Stomach (tissue), 9 donors: ENCODE measurements around the gene VWA7. TPM values are rescaled to one million over a fixed set of nuclear protein-coding genes. Genes with fewer than 3 reads are reported as not detected.

Source experiments
- DNase-seq, 2 donors: peaks; one replicate each; pipeline versions ENCODE4 v3.0.0 to v3.0.0-alpha.2; 2013 to 2019
- H3K27ac ChIP-seq, 5 donors: fragments of 200-600 bp in 4 of 5; sonication (generic) in 4 of 5; one replicate each; pipeline ENCODE4 v1.5.1; 2013 to 2019; ENCODE audit warnings: mild to moderate bottlenecking in 1 of 5, moderate library complexity in 1 of 5
- H3K27me3 ChIP-seq, 3 donors: fragments of 200-600 bp; sonication (generic); one replicate each; pipeline ENCODE4 v1.5.1; 2017 to 2019; ENCODE audit warnings: mixed run types in 1 of 3
- H3K36me3 ChIP-seq, 4 donors: fragments of 200-600 bp; sonication (generic); 1 replicate in 3 of 4; 2 replicates in 1 of 4; pipeline ENCODE4 v1.5.1; 2016 to 2019
- H3K4me1 ChIP-seq, 4 donors: fragments of 200-600 bp; sonication (generic); one replicate each; pipeline ENCODE4 v1.5.1; 2016 to 2019
- H3K4me3 ChIP-seq, 4 donors: fragments of 200-600 bp; sonication (generic) in 3 of 4; one replicate each; pipeline ENCODE4 v1.5.1; 2016 to 2019; ENCODE audit warnings: mild to moderate bottlenecking in 1 of 4
- H3K9me3 ChIP-seq, 4 donors: fragments of 200-600 bp; sonication (generic); one replicate each; pipeline ENCODE4 v1.5.1; 2016 to 2019
- CTCF ChIP-seq, 7 experiments: fragments of 450-650 bp in 4 of 7; fragments of 200-600 bp in 3 of 7; sonication (generic) in 3 of 7; IDR thresholded peaks; one replicate each; pipeline ENCODE4 v1.5.1; 2016 to 2019; ENCODE audit warnings: antibody characterized with exemption in 7 of 7, control low read depth in 2 of 7, mild to moderate bottlenecking in 1 of 7
- EP300 ChIP-seq: sonication (generic); formaldehyde crosslinking; IDR thresholded peaks from one replicate; pipeline ENCODE4 v1.6.1; 2017; ENCODE audit warnings: antibody characterized with exemption
- POLR2A ChIP-seq, 4 donors: fragments of 450-650 bp; IDR thresholded peaks; one replicate each; pipeline ENCODE4 v1.6.1; 2016; ENCODE audit warnings: antibody characterized with exemption in 4 of 4, control low read depth in 2 of 4, mild to moderate bottlenecking in 1 of 4, moderate library complexity in 1 of 4
- POLR2AphosphoS5 ChIP-seq, 3 donors: sonication (generic); formaldehyde crosslinking; IDR thresholded peaks; one replicate each; pipeline ENCODE4 v1.6.1; 2016; ENCODE audit warnings: antibody characterized with exemption in 3 of 3
- WGBS, 5 donors: extraction: QIAGEN DNeasy Blood & Tissue Kit in 3 of 5; methylation state at CpG; one replicate each; pipeline versions ENCODE4 v1.1.5 to v1.1.7; 2013 to 2018; 5-methylcytosine and 5-hydroxymethylcytosine counted together
- intact Hi-C: fragments of 100-400 bp; cut with DNase I; formaldehyde crosslinking; loops from one replicate; pipeline ENCODE4 v1.15.1; 2023; ENCODE audit warnings: low total_unique reads
- polyA plus RNA-seq, 3 donors: library from polyadenylated mRNA; stranded (reverse); fragments of 200-250 nt; gene quantifications; one replicate each; pipeline ENCODE4 v1.2.3, GENCODE V29; 2013
- small RNA-seq, 4 donors: library from RNA; depleted of rRNA; stranded (forward); fragments of <200 nt; gene quantifications; one replicate each; pipeline ENCODE3, GENCODE V24; 2016
- total RNA-seq, 5 donors: library from RNA; depleted of rRNA; stranded (reverse); fragments of >200 nt; gene quantifications; one replicate each; pipeline versions ENCODE4 v1.1.0 to v1.2.3, GENCODE V29; 2014 to 2016
- donor health status: healthy with polysubstance abuse.
- donor health status: Bipolar disorder and iron deficiency.
- donor health status: healthy.

The VWA7 gene
- total and polyA plus RNA-seq, 8 donors, result 1.3 to 18.3 (median 4.2) TPM; not detected in 1

GRCh38 chr6:31720196-31720770 is 56.8 kb downstream of the VWA7 start:
- no peak for TF ChIP-seq CTCF (IDR thresholded peaks at IDR 0.05)
- no peak for TF ChIP-seq EP300
- no peak for TF ChIP-seq POLR2AphosphoS5 (IDR thresholded peaks at IDR 0.05)
- intact Hi-C loops, result no loop called here
- WGBS, 5 donors, result 56 to 75% (median 59%) methylated on average over 5 of the region's 5 CpGs
- Histone ChIP-seq H3K27me3 (no peaks in the 10 kb centered on the region), H3K4me1 (peaks cover 0 to 15% (median 12%) of the 10 kb centered on the region in 4 donors), H3K36me3 (peaks cover 0 to 1% (median 0%) of the 10 kb centered on the region in 4 donors), H3K4me3 (no peak overlapping the region), H3K9me3 (no peaks in the 10 kb centered on the region), H3K27ac (no peak overlapping the region)
- DNase-seq, result peak in 1 of 2 donors; percentile 78

- Histone ChIP-seq H3K9me3 (no peaks in the 10 kb centered on the region), H3K36me3 (no peaks in the 10 kb centered on the region), H3K27ac (no peak overlapping the region), H3K27me3 (no peaks in the 10 kb centered on the region), H3K4me3 (no peak overlapping the region), H3K4me1 (peaks cover 0 to 15% (median 12%) of the 10 kb centered on the region in 4 donors)
- intact Hi-C loops, result no loop called here
- TF ChIP-seq CTCF (IDR thresholded peaks at IDR 0.05) (no peak), POLR2AphosphoS5 (IDR thresholded peaks at IDR 0.05) (no peak), EP300 (no peak), POLR2A (IDR thresholded peaks at IDR 0.05) (no peak)
- WGBS, 5 donors, result 74 to 85% (median 83%) methylated on average over 6 of the region's 6 CpGs
- no peak for DNase-seq
Observed at GRCh38 chr6:31719001-31719400, 58.1 kb downstream of the VWA7 start.

- Histone ChIP-seq H3K27me3 (no peaks in the 10 kb centered on the region), H3K9me3 (no peaks in the 10 kb centered on the region), H3K4me3 (no peak overlapping the region), H3K4me1 (peaks cover 0 to 15% (median 12%) of the 10 kb centered on the region in 4 donors), H3K27ac (no peak overlapping the region), H3K36me3 (no peaks in the 10 kb centered on the region)
- DNase-seq, result peak; percentile 64 to 75
- 23 to 64% (median 42%) methylated on average over 1 of the region's 1 CpG for WGBS, 5 donors
- intact Hi-C loops, result no loop called here
- TF ChIP-seq EP300 (no peak), POLR2A (IDR thresholded peaks at IDR 0.05) (no peak), POLR2AphosphoS5 (IDR thresholded peaks at IDR 0.05) (no peak), CTCF (IDR thresholded peaks at IDR 0.05) (no peak)
Observed at GRCh38 chr6:31718265-31718664, 58.9 kb downstream of the VWA7 start.

- H3K27ac ChIP-seq, result no peak overlapping the region
- no peak overlapping the region for H3K4me3 ChIP-seq
- H3K36me3 ChIP-seq, result no peaks in the 10 kb centered on the region
- peak in 1 of 2 donors; percentile 60 for DNase-seq
- H3K9me3 ChIP-seq, result no peaks in the 10 kb centered on the region
- intact Hi-C loops, result no loop called here
- H3K27me3 ChIP-seq, result no peaks in the 10 kb centered on the region
- peaks cover 0 to 15% (median 12%) of the 10 kb centered on the region in 4 donors for H3K4me1 ChIP-seq
- WGBS, 5 donors, result 62 to 74% (median 67%) methylated on average over 10 of the region's 10 CpGs
- no peak for TF ChIP-seq CTCF (IDR thresholded peaks at IDR 0.05)
- no peak for TF ChIP-seq POLR2A (IDR thresholded peaks at IDR 0.05)
- TF ChIP-seq EP300, result no peak
- TF ChIP-seq POLR2AphosphoS5 (IDR thresholded peaks at IDR 0.05), result no peak
Observed at GRCh38 chr6:31717499-31718222, 59.5 kb downstream of the VWA7 start.

Small RNAs within 50 kb of the gene (small RNA-seq; reads per million reads assigned to genes)
- gene MSH5-SAPCD1 (0 reads per million in 4 donors), gene RF00019 (0 reads per million in 4 donors), gene RNU6-850P (0 to 0.07 (median 0) reads per million in 4 donors), gene SAPCD1 (0 reads per million in 4 donors)

Other genes starting within 250 kb of the VWA7 start
Only the 30 nearest of the 43 such genes appear.
- gene AIF1, start 162.1 kb downstream of the VWA7 start, total RNA-seq, result 10 to 100 TPM in 2 of 5 donors, 1 to 10 TPM in 2, not detected in 1; 3.2 to 38.3 (median 15.6) TPM
- gene AIF1, start 162.1 kb downstream of the VWA7 start, polyA plus RNA-seq, result 10 to 100 TPM; 28.2 to 74.2 (median 68.7) TPM
- 100 to 1,000 TPM in 3 of 5 donors, 10 to 100 TPM in 2; 49.4 to 125 (median 107) TPM for gene PRRC2A, start 156.6 kb downstream of the VWA7 start, total RNA-seq
- gene PRRC2A, start 156.6 kb downstream of the VWA7 start, polyA plus RNA-seq, result 100 to 1,000 TPM in 1 of 3 donors, 10 to 100 TPM in 2; 56.4 to 109 (median 80.8) TPM
- 100 to 1,000 TPM; 111 to 169 (median 141) TPM for gene BAG6, start 124.7 kb downstream of the VWA7 start, total RNA-seq
- gene BAG6, start 124.7 kb downstream of the VWA7 start, polyA plus RNA-seq, result 100 to 1,000 TPM; 157 to 287 (median 180) TPM
- 1 to 10 TPM in 2 of 5 donors, not detected in 3; 1.3 to 1.9 TPM for gene APOM, start 121.4 kb downstream of the VWA7 start, total RNA-seq
- 10 to 100 TPM in 1 of 3 donors, 1 to 10 TPM in 2; 6.4 to 14.2 (median 6.5) TPM for gene APOM, start 121.4 kb downstream of the VWA7 start, polyA plus RNA-seq
- gene C6orf47, start 116.5 kb downstream of the VWA7 start, total RNA-seq, result 10 to 100 TPM; 12.8 to 44.9 (median 32.0) TPM
- gene C6orf47, start 116.5 kb downstream of the VWA7 start, polyA plus RNA-seq, result 10 to 100 TPM; 10.5 to 16.0 (median 13.0) TPM
- 10 to 100 TPM in 4 of 5 donors, 1 to 10 TPM in 1; 5.8 to 36.8 (median 10.6) TPM for gene GPANK1, start 112.3 kb downstream of the VWA7 start, total RNA-seq
- gene GPANK1, start 112.3 kb downstream of the VWA7 start, polyA plus RNA-seq, result 10 to 100 TPM; 13.0 to 17.9 (median 13.4) TPM
- gene CSNK2B, start 111.2 kb downstream of the VWA7 start, total RNA-seq, result 100 to 1,000 TPM in 3 of 5 donors, 10 to 100 TPM in 2; 11.3 to 375 (median 142) TPM
- 100 to 1,000 TPM; 152 to 233 (median 181) TPM for gene CSNK2B, start 111.2 kb downstream of the VWA7 start, polyA plus RNA-seq
- 10 to 100 TPM in 2 of 5 donors, 1 to 10 TPM in 2, not detected in 1; 2.7 to 17.1 (median 10.3) TPM for gene LY6G5B, start 107.4 kb downstream of the VWA7 start, total RNA-seq
- gene LY6G5B, start 107.4 kb downstream of the VWA7 start, polyA plus RNA-seq, result 1 to 10 TPM in 2 of 3 donors, under 1 TPM in 1; 0.44 to 4.7 (median 2.1) TPM
- not detected for gene LY6G5C, start 96.3 kb downstream of the VWA7 start, total RNA-seq
- gene LY6G5C, start 96.3 kb downstream of the VWA7 start, polyA plus RNA-seq, result 1 to 10 TPM; 1.8 to 4.9 (median 2.7) TPM
- 100 to 1,000 TPM in 1 of 5 donors, 10 to 100 TPM in 4; 40.9 to 122 (median 49.0) TPM for gene ABHD16A, start 74.0 kb downstream of the VWA7 start, total RNA-seq
- gene ABHD16A, start 74.0 kb downstream of the VWA7 start, polyA plus RNA-seq, result 10 to 100 TPM; 15.1 to 48.0 (median 20.4) TPM
- not detected for gene LY6G6F, start 70.5 kb downstream of the VWA7 start, total RNA-seq
- gene LY6G6F, start 70.5 kb downstream of the VWA7 start, polyA plus RNA-seq, result not detected
- gene LY6G6D, start 62.0 kb downstream of the VWA7 start, total RNA-seq, result not detected
- gene LY6G6D, start 62.0 kb downstream of the VWA7 start, polyA plus RNA-seq, result not detected
- gene LY6G6C, start 55.6 kb downstream of the VWA7 start, total RNA-seq, result not detected
- under 1 TPM in 1 of 3 donors, not detected in 2; 0.90 TPM for gene LY6G6C, start 55.6 kb downstream of the VWA7 start, polyA plus RNA-seq
- gene MPIG6B, start 54.0 kb downstream of the VWA7 start, total RNA-seq, result not detected
- gene MPIG6B, start 54.0 kb downstream of the VWA7 start, polyA plus RNA-seq, result under 1 TPM in 1 of 3 donors, not detected in 2; 0.10 TPM
- gene DDAH2, start 48.0 kb downstream of the VWA7 start, total RNA-seq, result 100 to 1,000 TPM in 2 of 5 donors, 10 to 100 TPM in 3; 33.3 to 133 (median 76.1) TPM
- 10 to 100 TPM; 52.9 to 73.7 (median 57.9) TPM for gene DDAH2, start 48.0 kb downstream of the VWA7 start, polyA plus RNA-seq
- gene CLIC1, start 40.8 kb downstream of the VWA7 start, total RNA-seq, result 100 to 1,000 TPM in 4 of 5 donors, 10 to 100 TPM in 1; 33.8 to 381 (median 117) TPM
- gene CLIC1, start 40.8 kb downstream of the VWA7 start, polyA plus RNA-seq, result 100 to 1,000 TPM; 331 to 597 (median 348) TPM
- 10 to 100 TPM in 4 of 5 donors, 1 to 10 TPM in 1; 4.1 to 66.4 (median 21.4) TPM for gene MSH5, start 37.3 kb downstream of the VWA7 start, total RNA-seq
- 1 to 10 TPM; 2.9 to 9.3 (median 3.2) TPM for gene MSH5, start 37.3 kb downstream of the VWA7 start, polyA plus RNA-seq
- gene SAPCD1, start 14.7 kb downstream of the VWA7 start, total RNA-seq, result 10 to 100 TPM in 2 of 5 donors, 1 to 10 TPM in 2, not detected in 1; 2.7 to 40.8 (median 7.6) TPM
- 1 to 10 TPM; 2.4 to 5.4 (median 2.9) TPM for gene SAPCD1, start 14.7 kb downstream of the VWA7 start, polyA plus RNA-seq
- gene VARS1, start 18.4 kb upstream of the VWA7 start, total RNA-seq, result 10 to 100 TPM; 21.6 to 56.5 (median 24.1) TPM
- 10 to 100 TPM; 11.0 to 31.8 (median 27.7) TPM for gene VARS1, start 18.4 kb upstream of the VWA7 start, polyA plus RNA-seq
- 10 to 100 TPM in 3 of 5 donors, 1 to 10 TPM in 1, not detected in 1; 6.7 to 34.5 (median 11.4) TPM for gene LSM2, start 29.6 kb upstream of the VWA7 start, total RNA-seq
- 10 to 100 TPM; 45.2 to 55.8 (median 50.4) TPM for gene LSM2, start 29.6 kb upstream of the VWA7 start, polyA plus RNA-seq
- gene HSPA1L, start 38.0 kb upstream of the VWA7 start, total RNA-seq, result 1 to 10 TPM in 2 of 5 donors, not detected in 3; 1.1 to 1.7 TPM
- under 1 TPM; 0.46 to 0.98 (median 0.75) TPM for gene HSPA1L, start 38.0 kb upstream of the VWA7 start, polyA plus RNA-seq
- 100 to 1,000 TPM in 3 of 5 donors, 10 to 100 TPM in 2; 68.8 to 124 (median 113) TPM for gene HSPA1A, start 38.2 kb upstream of the VWA7 start, total RNA-seq
- 100 to 1,000 TPM in 1 of 3 donors, 10 to 100 TPM in 2; 51.1 to 107 (median 64.8) TPM for gene HSPA1A, start 38.2 kb upstream of the VWA7 start, polyA plus RNA-seq
- 100 to 1,000 TPM in 3 of 5 donors, 10 to 100 TPM in 2; 44.3 to 165 (median 105) TPM for gene HSPA1B, start 50.4 kb upstream of the VWA7 start, total RNA-seq
- 10 to 100 TPM; 35.9 to 66.0 (median 51.3) TPM for gene HSPA1B, start 50.4 kb upstream of the VWA7 start, polyA plus RNA-seq
- gene NEU1, start 85.5 kb upstream of the VWA7 start, total RNA-seq, result 10 to 100 TPM; 11.3 to 60.7 (median 25.0) TPM
- 10 to 100 TPM; 16.3 to 29.0 (median 22.2) TPM for gene NEU1, start 85.5 kb upstream of the VWA7 start, polyA plus RNA-seq
- 100 to 1,000 TPM in 4 of 5 donors, 10 to 100 TPM in 1; 74.2 to 201 (median 175) TPM for gene SLC44A4, start 101.7 kb upstream of the VWA7 start, total RNA-seq
- gene SLC44A4, start 101.7 kb upstream of the VWA7 start, polyA plus RNA-seq, result 100 to 1,000 TPM in 1 of 3 donors, 10 to 100 TPM in 2; 35.4 to 111 (median 47.9) TPM
- gene EHMT2, start 120.4 kb upstream of the VWA7 start, total RNA-seq, result 10 to 100 TPM; 12.1 to 58.0 (median 31.7) TPM
- 10 to 100 TPM; 27.3 to 43.2 (median 35.4) TPM for gene EHMT2, start 120.4 kb upstream of the VWA7 start, polyA plus RNA-seq
- gene ZBTB12, start 124.8 kb upstream of the VWA7 start, total RNA-seq, result 1 to 10 TPM in 3 of 5 donors, under 1 TPM in 2; 0.43 to 6.4 (median 1.3) TPM
- gene ZBTB12, start 124.8 kb upstream of the VWA7 start, polyA plus RNA-seq, result 1 to 10 TPM; 1.8 to 3.4 (median 2.2) TPM
- 10 to 100 TPM in 1 of 5 donors, 1 to 10 TPM in 3, not detected in 1; 1.7 to 24.6 (median 4.0) TPM for gene C2, start 150.4 kb upstream of the VWA7 start, total RNA-seq
- gene C2, start 150.4 kb upstream of the VWA7 start, polyA plus RNA-seq, result 1 to 10 TPM; 3.3 to 6.3 (median 4.9) TPM
- gene CFB, start 168.8 kb upstream of the VWA7 start, total RNA-seq, result 100 to 1,000 TPM in 3 of 5 donors, 10 to 100 TPM in 1, 1 to 10 TPM in 1; 8.4 to 316 (median 185) TPM
- gene CFB, start 168.8 kb upstream of the VWA7 start, polyA plus RNA-seq, result 100 to 1,000 TPM in 2 of 3 donors, 10 to 100 TPM in 1; 13.1 to 226 (median 165) TPM
- gene NELFE, start 181.6 kb upstream of the VWA7 start, total RNA-seq, result 100 to 1,000 TPM in 1 of 5 donors, 10 to 100 TPM in 3, 1 to 10 TPM in 1; 2.9 to 100 (median 50.1) TPM
- 10 to 100 TPM; 52.1 to 75.8 (median 53.5) TPM for gene NELFE, start 181.6 kb upstream of the VWA7 start, polyA plus RNA-seq